ENCODE results near the gene IL21R.

DNA sequence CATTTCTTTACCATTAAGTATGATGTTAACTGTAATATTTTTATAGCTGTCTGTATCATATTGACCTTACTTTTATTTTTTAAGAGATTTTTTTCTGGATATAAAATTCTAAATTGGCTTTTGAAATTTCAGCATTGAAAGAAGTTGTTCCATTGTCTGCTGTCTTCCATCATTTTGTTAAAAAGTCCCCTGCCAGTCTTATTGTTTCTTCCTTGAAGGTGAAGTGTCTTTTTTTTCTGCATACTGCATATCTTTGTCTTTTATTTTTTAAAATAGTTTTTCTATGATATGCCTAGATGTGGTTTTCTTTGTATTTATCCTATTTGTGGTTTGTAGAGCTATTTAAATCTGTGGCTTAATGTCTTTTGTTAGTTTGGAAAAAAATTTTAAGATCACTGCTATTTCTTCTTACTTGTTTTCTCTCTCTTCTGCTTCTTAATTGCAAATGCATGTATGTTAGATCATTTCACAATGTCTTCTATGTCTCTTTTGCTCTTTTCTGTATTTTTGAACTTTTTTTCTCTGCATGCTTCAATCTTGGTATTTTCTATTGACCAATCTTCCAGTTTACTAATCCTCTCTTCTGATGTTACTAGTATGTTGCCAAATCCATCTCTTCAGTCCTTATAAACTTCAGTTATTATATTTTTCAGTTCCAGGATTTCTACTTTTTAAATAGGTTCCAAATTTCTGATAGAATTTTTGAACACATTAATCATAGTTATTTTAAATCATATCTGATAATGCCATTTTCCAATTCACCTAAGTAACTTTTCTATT lies 20.2 kb downstream of the IL21R start:
- TF ChIP-seq POLR2A (IDR thresholded peaks at IDR 0.05; ENCODE audit: low read depth, low read length) (no peak), POLR2AphosphoS5 (IDR thresholded peaks at IDR 0.05; ENCODE audit: low read depth, low read length) (no peak), TAF1 (IDR thresholded peaks at IDR 0.05; ENCODE audit: low read depth, low read length) (no peak)

Measured in GM12891 (cell line).